Ishikawa (cell line): ENCODE measurements around the gene PRSS22.

Experiments used
- CEBPB ChIP-seq: IDR thresholded peaks from 2 replicates; pipeline ENCODE4 v1.6.1; 2012
- CREB1 ChIP-seq: IDR thresholded peaks from 2 replicates; pipeline ENCODE4 v1.6.1; 2012; ENCODE audit warnings: low read depth
- EGR1 ChIP-seq: IDR thresholded peaks from 2 replicates; pipeline ENCODE4 v1.6.1; 2012
- EP300 ChIP-seq: IDR thresholded peaks from 2 replicates; pipeline ENCODE4 v1.6.1; 2012; ENCODE audit warnings: borderline replicate concordance
- FOXM1 ChIP-seq: IDR thresholded peaks from 2 replicates; pipeline ENCODE4 v1.6.1; 2012; ENCODE audit warnings: low read depth, borderline replicate concordance
- NFIC ChIP-seq: IDR thresholded peaks from 2 replicates; pipeline ENCODE4 v1.6.1; 2012
- RAD21 ChIP-seq: IDR thresholded peaks from 2 replicates; pipeline ENCODE4 v1.6.1; 2012; ENCODE audit warnings: low read depth
- TAF1 ChIP-seq: IDR thresholded peaks from 2 replicates; pipeline ENCODE4 v1.6.1; 2012; ENCODE audit warnings: low read depth, mild to moderate bottlenecking
- TCF12 ChIP-seq: IDR thresholded peaks from 2 replicates; pipeline ENCODE4 v1.6.1; 2012; ENCODE audit warnings: low read depth
- TEAD4 ChIP-seq: IDR thresholded peaks from 2 replicates; pipeline ENCODE4 v1.6.1; 2012
- YY1 ChIP-seq: IDR thresholded peaks from 2 replicates; pipeline ENCODE4 v1.6.1; 2012; ENCODE audit warnings: low read depth
- ZBTB7A ChIP-seq: IDR thresholded peaks from 2 replicates; pipeline ENCODE4 v1.6.1; 2012; ENCODE audit warnings: low read depth
- TF ChIP-seq, protein P1 (sequence below): IDR thresholded peaks from 2 replicates; pipeline ENCODE4 v1.6.1; 2012
- TF ChIP-seq, protein P2 (sequence below): IDR thresholded peaks from 2 replicates; pipeline ENCODE4 v1.6.1; 2012; ENCODE audit warnings: low read depth, mild to moderate bottlenecking
- TF ChIP-seq, protein P3 (sequence below): IDR thresholded peaks from 2 replicates; pipeline ENCODE4 v1.6.1; 2012

Gene PRSS22

DNA sequence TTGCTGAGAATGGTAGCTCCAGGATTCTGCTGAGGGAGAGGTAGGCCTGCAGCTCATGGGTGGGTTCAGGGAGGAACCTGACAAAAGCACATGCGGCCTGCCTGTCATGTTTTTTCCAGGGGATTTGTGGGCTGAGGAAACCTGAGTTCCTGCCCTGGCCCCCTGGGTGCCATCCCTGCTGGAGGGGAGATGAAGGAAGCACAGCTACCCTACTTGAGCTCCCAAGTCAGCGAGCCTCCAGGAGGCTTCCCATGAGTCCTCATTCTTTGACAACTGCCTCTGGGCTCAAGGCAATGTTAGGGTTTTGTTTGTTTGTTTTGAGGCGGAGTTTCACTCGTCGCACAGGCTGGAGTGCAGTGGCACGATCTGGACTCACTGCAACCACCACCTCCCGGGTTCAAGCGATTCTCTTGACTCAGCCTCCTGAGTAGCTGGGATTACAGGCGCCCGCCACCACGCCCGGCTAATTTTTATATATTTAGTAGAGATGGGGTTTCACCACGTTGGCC lies 41.6 kb upstream of the PRSS22 start:
- TF ChIP-seq TEAD4 = no peak
- TF ChIP-seq, protein P1, sequence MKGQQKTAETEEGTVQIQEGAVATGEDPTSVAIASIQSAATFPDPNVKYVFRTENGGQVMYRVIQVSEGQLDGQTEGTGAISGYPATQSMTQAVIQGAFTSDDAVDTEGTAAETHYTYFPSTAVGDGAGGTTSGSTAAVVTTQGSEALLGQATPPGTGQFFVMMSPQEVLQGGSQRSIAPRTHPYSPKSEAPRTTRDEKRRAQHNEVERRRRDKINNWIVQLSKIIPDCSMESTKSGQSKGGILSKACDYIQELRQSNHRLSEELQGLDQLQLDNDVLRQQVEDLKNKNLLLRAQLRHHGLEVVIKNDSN = no peak
- no peak for TF ChIP-seq CREB1
- TF ChIP-seq NFIC = no peak
- TF ChIP-seq, protein P2, sequence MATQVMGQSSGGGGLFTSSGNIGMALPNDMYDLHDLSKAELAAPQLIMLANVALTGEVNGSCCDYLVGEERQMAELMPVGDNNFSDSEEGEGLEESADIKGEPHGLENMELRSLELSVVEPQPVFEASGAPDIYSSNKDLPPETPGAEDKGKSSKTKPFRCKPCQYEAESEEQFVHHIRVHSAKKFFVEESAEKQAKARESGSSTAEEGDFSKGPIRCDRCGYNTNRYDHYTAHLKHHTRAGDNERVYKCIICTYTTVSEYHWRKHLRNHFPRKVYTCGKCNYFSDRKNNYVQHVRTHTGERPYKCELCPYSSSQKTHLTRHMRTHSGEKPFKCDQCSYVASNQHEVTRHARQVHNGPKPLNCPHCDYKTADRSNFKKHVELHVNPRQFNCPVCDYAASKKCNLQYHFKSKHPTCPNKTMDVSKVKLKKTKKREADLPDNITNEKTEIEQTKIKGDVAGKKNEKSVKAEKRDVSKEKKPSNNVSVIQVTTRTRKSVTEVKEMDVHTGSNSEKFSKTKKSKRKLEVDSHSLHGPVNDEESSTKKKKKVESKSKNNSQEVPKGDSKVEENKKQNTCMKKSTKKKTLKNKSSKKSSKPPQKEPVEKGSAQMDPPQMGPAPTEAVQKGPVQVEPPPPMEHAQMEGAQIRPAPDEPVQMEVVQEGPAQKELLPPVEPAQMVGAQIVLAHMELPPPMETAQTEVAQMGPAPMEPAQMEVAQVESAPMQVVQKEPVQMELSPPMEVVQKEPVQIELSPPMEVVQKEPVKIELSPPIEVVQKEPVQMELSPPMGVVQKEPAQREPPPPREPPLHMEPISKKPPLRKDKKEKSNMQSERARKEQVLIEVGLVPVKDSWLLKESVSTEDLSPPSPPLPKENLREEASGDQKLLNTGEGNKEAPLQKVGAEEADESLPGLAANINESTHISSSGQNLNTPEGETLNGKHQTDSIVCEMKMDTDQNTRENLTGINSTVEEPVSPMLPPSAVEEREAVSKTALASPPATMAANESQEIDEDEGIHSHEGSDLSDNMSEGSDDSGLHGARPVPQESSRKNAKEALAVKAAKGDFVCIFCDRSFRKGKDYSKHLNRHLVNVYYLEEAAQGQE = no peak
- no peak for TF ChIP-seq EP300
- no peak for TF ChIP-seq TAF1

DNA sequence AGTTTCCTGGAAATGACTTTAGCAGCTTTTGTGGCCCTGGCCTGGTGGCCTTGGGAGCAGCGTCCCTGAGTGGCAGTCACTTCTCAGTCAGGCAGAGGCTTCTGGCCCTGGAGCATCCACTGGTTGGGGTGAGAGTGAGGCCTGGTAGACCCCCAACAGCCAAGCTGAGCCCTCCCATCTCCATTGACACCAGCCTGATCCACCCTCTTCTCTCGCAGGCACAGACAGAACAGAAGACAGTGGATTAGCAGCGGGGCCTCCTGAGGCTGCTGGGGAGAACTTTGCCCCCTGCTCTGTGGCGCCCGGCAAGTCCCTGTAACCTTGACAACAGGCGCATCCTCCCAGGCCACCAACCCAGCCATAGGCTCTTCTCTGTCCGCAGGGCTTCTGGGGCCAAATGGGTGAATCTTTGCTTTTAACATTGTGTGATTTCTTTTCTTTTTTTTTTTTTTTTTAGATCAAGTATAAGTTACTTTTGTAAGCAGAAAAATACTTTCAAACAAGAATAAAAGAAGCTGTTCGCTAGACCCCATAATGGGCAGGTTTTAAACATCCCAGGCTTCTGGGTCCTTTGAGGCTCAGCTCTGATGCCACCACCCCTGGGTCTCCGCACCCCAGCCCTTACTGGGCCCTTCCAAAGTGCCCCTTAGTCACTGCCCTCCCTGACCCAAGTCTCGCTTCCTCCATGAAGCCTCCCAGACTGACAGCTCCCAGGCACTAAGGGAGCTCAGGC lies 41.0 kb upstream of the PRSS22 start:
- TF ChIP-seq EP300 (no peak), YY1 (no peak), RAD21 (no peak), TCF12 (no peak), CREB1 (no peak), TAF1 (no peak)
- TF ChIP-seq, protein P1 = no peak
- TF ChIP-seq, protein P2 = no peak

DNA sequence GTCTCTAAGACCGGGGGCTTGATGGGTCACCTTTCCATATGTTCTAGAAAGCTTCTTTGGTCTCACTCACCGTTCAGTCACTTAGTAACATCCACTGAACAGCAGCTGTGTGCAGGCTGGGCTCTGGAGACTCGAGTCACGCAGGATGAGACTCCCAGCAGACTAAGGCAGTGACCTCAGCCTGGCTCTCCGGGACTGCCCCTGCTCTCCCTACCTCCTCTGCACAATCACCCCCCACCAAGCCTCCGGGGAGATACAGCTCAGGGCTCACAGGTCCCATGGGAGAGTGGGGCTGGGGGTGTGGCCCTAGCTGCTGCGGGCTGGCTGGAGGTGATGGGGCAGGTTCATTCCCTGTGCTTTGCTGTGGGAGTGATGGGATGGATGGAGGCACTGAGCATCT lies 39.1 kb upstream of the PRSS22 start:
- TF ChIP-seq CEBPB (no peak), NFIC (no peak)
- TF ChIP-seq, protein P1 = no peak

DNA sequence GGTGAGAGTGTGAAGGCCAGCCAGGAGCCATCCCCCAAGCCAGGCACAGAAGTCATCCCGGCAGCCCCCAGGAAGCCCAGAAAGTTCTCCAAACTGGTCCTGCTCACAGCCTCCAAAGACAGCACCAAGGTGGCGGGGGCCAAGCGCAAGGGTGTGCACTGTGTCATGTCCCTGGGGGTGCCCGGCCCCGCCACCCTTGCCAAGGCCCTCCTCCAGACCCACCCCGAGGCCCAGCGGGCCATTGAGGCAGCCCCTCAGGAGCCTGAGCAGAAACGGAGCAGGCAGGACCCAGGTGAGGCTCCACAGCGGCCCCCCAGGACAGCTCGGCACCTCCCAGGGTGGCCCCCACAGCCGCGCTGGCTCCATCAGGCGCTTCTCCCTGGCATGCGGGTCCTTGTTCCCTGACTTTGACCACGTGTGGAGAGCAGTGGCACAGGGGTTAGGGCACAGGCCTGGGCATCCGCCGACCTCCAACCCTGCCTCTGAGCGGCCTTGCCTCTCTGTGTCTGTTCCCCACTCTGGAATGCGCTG lies 38.6 kb upstream of the PRSS22 start:
- TF ChIP-seq ZBTB7A (no peak), FOXM1 (no peak), TEAD4 (no peak), EGR1 (no peak), NFIC (no peak), EP300 (no peak), TAF1 (no peak), TCF12 (no peak), YY1 (no peak), RAD21 (no peak)
- TF ChIP-seq, protein P2 = no peak

DNA sequence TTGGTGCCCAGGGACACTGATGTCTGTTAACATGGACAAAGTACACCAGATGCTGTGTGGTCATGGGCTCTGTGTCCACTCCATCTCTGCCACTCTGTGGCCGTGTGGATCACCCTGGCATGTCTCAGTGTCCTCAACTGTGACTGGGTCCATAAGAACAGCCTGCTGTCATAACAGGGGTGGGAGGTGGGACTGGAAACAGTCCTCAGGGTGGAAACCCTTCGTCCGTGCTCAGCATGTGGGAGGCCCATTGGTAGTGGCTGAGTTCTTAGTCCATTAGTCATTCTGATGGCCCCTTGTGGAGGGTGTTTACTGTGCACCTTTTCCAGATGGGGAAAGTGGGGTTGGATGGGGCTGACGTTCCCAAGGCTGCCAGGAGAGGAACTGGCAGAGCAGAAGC lies 37.8 kb upstream of the PRSS22 start:
- TF ChIP-seq, protein P3, sequence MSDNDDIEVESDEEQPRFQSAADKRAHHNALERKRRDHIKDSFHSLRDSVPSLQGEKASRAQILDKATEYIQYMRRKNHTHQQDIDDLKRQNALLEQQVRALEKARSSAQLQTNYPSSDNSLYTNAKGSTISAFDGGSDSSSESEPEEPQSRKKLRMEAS = peak; percentile 88
- TF ChIP-seq YY1 = no peak
